Fibroblast of pulmonary artery (primary cell): Measurements from ENCODE around the gene TSPAN10.

Experiments used
- DNase-seq: peaks from one replicate; pipeline ENCODE4 v3.0.0-alpha.2; 2010; ENCODE audit warnings: low read depth
- H3K4me3 ChIP-seq: replicated peaks from 2 replicates; pipeline ENCODE4 v1.5.1; 2011; ENCODE audit warnings: low read depth, mild to moderate bottlenecking, control low read depth, low read length, moderate library complexity
- TF ChIP-seq, protein P1 (sequence below): IDR thresholded peaks from 2 replicates; pipeline ENCODE4 v1.5.1; 2011; ENCODE audit warnings: mild to moderate bottlenecking, control low read depth, low read length, inconsistent platforms; ENCODE audit errors: missing control alignments

TSPAN10 gene

DNA sequence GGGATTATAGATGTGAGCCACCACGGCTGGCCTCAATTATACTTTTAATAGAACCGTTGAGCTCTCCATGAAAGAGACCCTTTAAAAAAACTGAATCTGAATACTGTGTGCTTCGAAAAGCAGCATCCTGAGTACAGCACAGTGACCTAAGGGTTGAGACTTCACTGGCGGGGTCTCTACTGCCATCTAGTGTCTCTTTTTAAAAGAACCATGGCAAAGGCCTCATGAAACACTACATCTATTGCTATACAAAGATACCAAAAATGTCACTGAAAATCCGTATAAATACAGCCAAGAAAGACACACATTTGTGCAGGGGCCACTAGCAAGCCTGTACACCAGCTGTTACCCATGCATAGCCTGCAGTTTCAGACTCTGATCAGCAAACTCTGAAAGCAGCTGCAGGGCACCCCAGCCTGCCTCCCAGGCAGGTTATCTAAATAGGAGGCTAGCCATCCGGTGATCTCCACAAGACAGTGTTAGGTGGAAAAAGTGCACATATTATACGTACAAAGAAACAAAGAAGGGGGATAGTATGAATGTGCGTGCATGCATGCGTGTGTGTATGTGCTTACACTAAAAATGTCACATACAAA, 35.4 kb upstream of the TSPAN10 start:
- TF ChIP-seq, protein P1, sequence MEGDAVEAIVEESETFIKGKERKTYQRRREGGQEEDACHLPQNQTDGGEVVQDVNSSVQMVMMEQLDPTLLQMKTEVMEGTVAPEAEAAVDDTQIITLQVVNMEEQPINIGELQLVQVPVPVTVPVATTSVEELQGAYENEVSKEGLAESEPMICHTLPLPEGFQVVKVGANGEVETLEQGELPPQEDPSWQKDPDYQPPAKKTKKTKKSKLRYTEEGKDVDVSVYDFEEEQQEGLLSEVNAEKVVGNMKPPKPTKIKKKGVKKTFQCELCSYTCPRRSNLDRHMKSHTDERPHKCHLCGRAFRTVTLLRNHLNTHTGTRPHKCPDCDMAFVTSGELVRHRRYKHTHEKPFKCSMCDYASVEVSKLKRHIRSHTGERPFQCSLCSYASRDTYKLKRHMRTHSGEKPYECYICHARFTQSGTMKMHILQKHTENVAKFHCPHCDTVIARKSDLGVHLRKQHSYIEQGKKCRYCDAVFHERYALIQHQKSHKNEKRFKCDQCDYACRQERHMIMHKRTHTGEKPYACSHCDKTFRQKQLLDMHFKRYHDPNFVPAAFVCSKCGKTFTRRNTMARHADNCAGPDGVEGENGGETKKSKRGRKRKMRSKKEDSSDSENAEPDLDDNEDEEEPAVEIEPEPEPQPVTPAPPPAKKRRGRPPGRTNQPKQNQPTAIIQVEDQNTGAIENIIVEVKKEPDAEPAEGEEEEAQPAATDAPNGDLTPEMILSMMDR, result peak; percentile 83
- peak; percentile 86 for DNase-seq
- H3K4me3 ChIP-seq, result no peak overlapping the region

DNA sequence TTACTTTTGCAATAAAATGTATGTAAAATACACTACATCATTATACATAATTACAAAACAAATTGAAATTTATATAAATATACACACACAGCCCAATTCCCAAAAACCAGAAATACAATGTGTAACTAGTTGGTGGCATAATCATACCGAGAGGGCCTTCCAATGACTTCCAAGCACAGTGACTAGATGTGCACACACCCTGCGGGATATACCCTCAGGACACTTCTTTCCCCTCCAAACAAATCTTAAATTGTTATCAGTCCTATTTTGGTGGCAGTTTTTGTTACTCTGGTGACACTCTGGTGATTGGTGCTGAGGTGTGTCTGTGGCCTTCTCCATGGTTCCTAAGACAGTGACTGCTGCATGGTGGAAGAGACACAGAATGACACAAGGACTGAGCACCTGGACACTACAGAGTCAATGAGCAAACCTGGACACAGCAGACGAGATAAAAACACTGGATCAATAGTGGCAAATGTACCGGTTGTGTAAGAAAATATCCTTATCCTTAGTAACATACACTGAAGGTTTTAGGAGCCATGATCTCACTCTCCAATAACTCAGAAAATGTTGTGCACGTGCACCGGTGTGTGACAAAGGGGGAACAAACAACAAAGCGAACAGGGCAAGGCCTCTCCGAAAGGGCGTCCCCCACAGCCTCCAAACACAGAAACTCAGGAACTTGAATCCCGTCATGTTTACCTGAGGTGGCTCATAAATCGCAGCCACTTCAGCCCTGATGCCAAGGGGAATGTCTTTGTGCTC, 33.0 kb upstream of the TSPAN10 start:
- TF ChIP-seq, protein P1, result no peak
- H3K4me3 ChIP-seq, result no peak overlapping the region
- no peak for DNase-seq

DNA sequence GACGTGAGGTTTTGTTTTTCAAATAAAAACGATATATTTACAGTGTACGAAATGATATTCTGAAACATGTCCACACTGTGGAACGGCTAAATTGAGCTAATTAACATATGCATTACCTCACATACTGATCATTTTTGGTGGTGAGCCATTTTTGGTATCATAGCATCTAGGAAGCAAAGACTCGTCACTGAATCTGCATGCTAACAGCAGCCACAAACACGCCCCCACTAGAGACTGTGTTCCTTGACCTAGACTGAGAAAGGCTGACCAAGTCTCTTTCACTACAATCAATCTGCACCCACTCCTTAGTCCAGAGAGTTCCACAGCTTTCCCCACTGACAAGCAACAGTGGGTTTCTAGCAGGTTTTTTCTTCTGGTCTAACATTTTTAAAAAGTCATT, 29.6 kb upstream of the TSPAN10 start:
- no peak for DNase-seq

DNA sequence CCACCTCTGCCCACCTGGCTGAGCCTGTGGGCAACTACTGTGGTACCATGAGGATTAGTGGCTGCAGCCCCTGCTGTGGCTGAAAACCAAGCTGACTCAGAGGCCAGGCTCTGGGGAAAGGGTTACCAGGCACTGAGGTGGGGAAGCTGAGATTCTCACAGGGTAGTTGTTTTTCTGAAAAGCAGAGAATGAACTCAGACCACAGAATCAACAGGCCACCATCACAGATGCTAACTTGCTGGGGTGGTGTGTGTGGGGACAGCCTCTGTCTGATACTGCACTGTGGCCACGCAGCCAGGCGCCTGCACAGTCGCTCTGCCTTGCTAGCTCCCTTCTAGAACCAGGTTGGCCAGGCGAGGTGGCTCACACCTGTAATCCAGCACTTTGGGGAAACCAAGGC, 28.9 kb upstream of the TSPAN10 start:
- DNase-seq, result no peak
- H3K4me3 ChIP-seq, result no peak overlapping the region
- TF ChIP-seq, protein P1, result no peak

More for the DNA sequence above, 29.6 kb upstream of the TSPAN10 start:
- TF ChIP-seq, protein P1, result no peak
- no peak overlapping the region for H3K4me3 ChIP-seq

DNA sequence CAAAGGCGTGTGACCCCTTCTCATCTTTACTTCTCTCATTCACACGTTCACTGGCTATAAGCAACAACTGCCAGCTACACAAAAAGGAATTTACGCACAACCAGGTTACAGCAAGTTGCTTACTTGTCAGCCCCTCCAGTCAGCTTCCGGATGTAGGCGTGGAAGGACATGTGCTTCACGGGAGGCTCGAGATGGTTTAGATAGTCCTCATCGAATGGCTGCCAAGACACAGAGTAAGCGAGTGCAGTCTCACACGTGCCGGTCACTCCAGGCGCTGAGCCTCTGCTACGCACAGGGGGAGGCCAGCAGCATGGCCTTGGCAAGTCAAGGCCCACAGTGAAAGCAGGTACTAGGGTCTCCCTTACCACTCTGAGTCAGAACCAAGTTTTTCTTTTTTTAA, 28.4 kb upstream of the TSPAN10 start:
- no peak for DNase-seq
- H3K4me3 ChIP-seq, result no peak overlapping the region
- TF ChIP-seq, protein P1, result no peak

DNA sequence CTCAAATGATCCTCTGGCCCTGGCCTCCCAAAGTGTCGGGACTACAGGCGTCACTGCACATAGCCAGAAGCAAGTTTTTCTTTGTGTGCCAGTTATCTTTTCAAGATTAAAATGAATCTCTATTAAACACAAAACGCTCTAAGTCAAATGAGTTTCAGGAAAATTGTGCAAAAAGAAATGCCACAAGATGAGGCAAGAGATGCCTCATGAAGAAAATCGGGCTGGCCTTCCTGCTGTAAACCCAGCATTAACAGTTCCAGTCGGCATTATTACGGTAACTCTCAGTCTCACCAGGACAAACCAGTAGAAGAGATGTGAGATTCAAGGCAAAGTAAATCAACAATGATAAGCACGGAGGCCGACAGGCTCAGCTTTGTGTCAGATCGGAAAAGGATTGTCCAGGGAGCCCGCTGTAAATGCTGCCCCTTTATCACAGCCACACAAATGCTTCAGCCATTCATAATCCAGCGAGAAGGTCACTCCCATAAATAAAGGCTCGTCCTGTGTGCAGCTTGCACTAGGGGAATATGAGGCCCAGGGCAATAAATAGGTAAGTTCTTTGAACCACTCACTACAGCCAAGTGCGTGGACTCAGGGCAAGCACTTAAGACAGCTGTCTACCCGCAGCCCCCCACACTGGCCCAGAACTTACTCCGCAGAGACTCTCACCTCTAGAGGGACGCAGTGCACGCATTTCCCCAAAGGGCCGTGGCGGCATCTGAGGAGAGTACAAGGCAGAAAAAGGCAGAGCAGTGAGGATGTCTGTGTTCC, 27.3 kb upstream of the TSPAN10 start:
- DNase-seq, result no peak
- no peak overlapping the region for H3K4me3 ChIP-seq
- TF ChIP-seq, protein P1, result no peak
